MM.1S (cell line): ENCODE measurements around the gene SLC16A9.

Experiments
- EZH2 ChIP-seq: fragments of 300-600 bp; sonication (generic); optimal IDR thresholded peaks from 2 replicates; pipeline ENCODE3; 2017; ENCODE audit warnings: low read depth, mild to moderate bottlenecking, antibody characterized with exemption, low read length, mixed read lengths
- TF ChIP-seq, protein P1 (sequence below): fragments of 300-600 bp; sonication (generic); IDR thresholded peaks from 2 replicates; pipeline ENCODE4 v1.5.1; 2016; ENCODE audit warnings: antibody characterized with exemption, low read length, mixed read lengths

DNA sequence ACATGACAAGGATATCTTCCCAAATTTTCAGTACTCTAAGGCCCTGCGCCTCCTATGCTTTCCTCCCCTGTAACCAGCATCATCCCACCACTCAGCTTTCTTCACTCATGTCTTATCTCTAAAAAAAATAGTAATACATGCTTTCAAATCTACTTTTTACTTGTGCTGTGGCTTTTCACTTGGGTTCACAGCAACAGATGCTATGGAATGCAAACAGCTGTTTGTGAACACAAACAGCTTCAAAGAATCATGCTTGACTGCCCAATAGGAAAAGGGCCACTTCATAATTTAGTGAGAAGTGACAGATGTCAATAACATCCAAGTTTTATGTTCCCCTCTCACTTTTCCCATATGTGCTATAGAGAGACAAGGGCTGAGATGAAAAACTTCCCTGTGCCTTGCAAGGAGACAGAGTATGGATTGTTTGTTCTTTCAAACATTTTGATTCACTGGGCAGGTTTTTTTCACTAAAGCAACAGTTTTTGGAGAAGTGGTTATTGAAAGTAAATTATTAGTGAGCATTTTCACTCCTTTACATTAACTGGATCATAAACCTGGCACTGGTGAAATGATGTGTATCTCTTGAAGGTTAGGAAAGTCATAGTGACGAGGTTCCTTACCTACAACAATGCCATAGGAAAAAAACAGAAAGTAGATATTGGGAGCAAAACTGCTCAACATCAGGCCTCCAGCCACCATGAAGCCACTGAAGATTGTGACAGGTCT is 37.3 kb downstream of the SLC16A9 start:
- no peak for TF ChIP-seq EZH2
- TF ChIP-seq, protein P1, sequence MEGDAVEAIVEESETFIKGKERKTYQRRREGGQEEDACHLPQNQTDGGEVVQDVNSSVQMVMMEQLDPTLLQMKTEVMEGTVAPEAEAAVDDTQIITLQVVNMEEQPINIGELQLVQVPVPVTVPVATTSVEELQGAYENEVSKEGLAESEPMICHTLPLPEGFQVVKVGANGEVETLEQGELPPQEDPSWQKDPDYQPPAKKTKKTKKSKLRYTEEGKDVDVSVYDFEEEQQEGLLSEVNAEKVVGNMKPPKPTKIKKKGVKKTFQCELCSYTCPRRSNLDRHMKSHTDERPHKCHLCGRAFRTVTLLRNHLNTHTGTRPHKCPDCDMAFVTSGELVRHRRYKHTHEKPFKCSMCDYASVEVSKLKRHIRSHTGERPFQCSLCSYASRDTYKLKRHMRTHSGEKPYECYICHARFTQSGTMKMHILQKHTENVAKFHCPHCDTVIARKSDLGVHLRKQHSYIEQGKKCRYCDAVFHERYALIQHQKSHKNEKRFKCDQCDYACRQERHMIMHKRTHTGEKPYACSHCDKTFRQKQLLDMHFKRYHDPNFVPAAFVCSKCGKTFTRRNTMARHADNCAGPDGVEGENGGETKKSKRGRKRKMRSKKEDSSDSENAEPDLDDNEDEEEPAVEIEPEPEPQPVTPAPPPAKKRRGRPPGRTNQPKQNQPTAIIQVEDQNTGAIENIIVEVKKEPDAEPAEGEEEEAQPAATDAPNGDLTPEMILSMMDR: no peak
